OCI-LY3 (cell line): ENCODE results near the gene CCR9.

Experiments used
- EZH2phosphoT487 ChIP-seq: fragments of 200-600 bp; shearing (Covaris generic); IDR thresholded peaks from 2 replicates; pipeline ENCODE4 v1.6.1; 2018; ENCODE audit warnings: antibody characterized with exemption, mixed run types, low read depth
- TF ChIP-seq, protein P1 (sequence below): fragments of 200-600, 300-600 bp; sonication (generic); IDR thresholded peaks from 2 replicates; pipeline ENCODE4 v1.5.1; 2014; ENCODE audit warnings: antibody characterized with exemption, low read length, low read depth

DNA sequence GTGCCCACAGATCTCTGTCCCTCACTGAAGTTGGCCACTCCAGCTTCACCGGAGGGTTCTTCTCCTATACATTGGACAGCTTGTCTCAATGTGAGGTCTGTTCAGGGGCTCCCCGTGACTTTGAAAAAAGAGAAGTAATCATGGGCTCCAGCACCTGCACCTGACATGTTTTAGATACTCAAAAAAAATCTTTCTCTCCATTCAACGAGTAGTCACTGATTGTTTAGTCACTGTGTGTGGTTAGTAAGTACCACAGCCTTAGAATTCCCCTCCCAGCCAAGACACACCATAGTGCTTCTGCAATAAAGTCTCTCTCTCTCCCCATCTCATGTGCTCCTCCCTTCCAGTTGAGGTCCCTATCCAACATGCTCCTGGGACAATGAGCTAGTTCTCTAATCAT is 18.6 kb downstream of the CCR9 start:
- TF ChIP-seq, protein P1, sequence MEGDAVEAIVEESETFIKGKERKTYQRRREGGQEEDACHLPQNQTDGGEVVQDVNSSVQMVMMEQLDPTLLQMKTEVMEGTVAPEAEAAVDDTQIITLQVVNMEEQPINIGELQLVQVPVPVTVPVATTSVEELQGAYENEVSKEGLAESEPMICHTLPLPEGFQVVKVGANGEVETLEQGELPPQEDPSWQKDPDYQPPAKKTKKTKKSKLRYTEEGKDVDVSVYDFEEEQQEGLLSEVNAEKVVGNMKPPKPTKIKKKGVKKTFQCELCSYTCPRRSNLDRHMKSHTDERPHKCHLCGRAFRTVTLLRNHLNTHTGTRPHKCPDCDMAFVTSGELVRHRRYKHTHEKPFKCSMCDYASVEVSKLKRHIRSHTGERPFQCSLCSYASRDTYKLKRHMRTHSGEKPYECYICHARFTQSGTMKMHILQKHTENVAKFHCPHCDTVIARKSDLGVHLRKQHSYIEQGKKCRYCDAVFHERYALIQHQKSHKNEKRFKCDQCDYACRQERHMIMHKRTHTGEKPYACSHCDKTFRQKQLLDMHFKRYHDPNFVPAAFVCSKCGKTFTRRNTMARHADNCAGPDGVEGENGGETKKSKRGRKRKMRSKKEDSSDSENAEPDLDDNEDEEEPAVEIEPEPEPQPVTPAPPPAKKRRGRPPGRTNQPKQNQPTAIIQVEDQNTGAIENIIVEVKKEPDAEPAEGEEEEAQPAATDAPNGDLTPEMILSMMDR, result no peak
- TF ChIP-seq EZH2phosphoT487, result no peak
